Hematopoietic multipotent progenitor cell treated with erythropoietin and hydrocortisone succinate and interleukin-3 and kit ligand, for 15 days (in vitro differentiated cells): Measurements from ENCODE around the gene OSBPL2.

Source experiments
- DNase-seq: peaks from one replicate; pipeline ENCODE4 v3.0.0-alpha.2; 2015; ENCODE audit warnings: low spot score

Gene OSBPL2

GRCh38 chr20:62313460-62314338 is 75.4 kb downstream of the OSBPL2 start:
- no peak for DNase-seq

DNA sequence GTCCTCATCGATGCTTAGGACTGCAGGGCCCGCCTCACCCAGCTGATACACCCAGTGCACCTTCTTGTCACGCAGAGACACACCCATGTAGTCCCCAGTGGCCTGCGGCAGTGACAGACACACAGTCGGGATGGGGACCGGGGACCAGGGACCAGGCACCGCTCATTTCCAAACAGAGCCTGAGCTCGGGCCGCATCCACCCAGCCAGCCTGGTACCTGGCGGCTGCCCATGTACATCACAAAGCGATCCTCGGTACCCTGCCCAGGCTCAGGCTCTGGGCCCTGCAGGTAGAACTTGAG is 76.0 kb downstream of the OSBPL2 start:
- no peak for DNase-seq

DNA sequence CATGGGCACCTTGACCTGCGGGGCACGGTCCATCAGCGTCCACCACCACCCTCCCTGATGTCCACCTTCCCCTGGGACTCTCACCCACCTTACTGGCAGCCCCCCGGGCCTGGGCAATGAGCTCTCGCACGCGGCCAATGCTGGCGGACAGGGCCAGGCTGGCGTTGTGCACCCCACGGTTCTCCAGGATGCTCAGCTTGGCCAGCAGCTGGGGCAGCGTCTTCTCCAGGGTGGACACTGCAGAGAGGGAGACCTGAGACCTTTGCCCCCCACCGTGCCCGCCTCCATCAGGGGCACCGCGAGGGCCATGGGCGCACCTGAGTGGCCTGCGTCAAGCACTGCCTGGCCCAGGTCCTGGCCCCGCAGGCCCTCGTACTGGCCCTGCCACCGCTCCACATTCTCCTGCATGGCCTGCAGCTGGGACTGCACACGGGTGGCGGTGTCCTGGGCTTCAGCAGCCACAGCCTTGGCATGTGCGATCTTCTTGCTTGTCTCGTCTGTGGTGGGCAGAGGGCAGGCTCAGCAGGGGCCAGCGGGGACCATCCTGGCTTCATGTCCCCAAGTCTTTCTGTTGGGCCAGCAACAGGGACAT is 76.5 kb downstream of the OSBPL2 start:
- no peak for DNase-seq

GRCh38 chr20:62315773-62316172 is 77.5 kb downstream of the OSBPL2 start:
- no peak for DNase-seq

- no peak for DNase-seq
These were observed 78.2 kb downstream of the OSBPL2 start for GRCh38 chr20:62316331-62317166.

- no peak for DNase-seq
These were observed 78.9 kb downstream of the OSBPL2 start for GRCh38 chr20:62317167-62317655.

DNA sequence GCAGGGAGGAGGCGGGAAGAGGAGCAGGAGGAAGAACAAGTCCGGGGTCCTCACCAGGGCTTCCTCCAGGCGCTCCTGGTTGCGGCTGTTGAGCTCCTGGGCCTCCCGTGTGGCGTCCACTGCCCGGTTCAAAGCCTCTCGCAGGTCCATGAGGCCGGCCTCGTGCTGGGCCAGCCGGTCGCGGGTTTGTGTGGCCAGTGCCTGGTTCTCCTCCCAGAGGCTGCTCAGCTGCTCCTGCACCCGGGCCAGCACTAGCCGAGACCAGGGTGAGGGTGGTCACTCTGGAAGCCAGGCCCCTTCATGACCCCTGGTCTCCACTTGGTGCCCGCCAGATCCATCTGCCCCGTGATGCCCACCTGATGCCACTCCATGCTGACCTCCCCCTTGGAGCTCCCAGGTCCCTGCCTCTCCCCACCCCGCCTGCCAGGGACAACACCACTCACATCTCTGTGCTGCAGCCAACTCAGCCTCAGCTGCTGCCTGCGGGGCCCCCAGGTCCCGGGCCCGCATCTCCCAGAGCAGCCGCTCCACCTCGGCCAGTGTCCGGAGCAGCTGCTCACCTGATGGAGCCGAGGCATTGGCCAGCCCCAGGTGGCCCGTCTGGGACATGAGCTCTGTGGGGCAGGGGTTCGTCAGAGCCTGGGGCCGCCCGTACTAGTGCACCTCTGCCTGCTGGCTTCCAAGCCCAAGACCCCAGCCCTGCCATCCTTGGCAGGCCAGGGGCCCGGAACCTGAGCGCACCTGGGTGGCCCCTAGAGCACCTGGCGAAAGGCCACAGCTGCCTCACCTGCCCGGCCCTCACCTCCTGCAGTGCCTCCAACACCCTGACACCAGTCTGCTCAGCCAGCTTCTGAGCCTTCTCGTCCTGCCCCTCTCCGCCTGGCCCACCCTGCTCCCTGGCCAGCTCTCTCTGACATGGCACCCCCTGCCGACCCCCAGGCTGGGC is 80.4 kb downstream of the OSBPL2 start:
- no peak for DNase-seq

GRCh38 chr20:62319346-62319909 is 81.1 kb downstream of the OSBPL2 start:
- DNase-seq, result no peak

- DNase-seq, result no peak
These were observed 82.4 kb downstream of the OSBPL2 start for GRCh38 chr20:62320581-62321354.

GRCh38 chr20:62321521-62321948 is 83.2 kb downstream of the OSBPL2 start:
- peak; percentile 18 for DNase-seq

DNA sequence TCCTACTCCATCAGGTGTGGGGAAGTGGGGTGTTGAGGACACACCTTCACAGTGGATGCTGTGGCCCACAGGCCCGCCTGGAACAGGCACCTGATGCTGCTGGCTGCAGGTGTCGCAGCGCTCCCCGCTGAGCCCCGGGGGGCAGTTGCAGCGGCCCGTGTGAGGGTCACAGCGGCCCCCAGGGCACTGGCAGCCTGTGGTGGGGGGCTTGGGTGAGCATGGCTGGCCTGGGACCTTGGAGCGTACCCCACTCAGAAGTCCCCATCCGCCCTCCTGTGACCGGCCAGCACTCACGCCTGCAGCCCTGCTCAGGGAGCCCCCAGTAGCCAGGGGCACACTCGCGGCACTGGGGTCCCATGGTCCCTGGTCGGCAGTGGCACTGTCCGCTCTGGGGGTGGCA is 83.7 kb downstream of the OSBPL2 start:
- no peak for DNase-seq

GRCh38 chr20:62322492-62323041 is 84.2 kb downstream of the OSBPL2 start:
- DNase-seq, result no peak

GRCh38 chr20:62323146-62323979 is 85.0 kb downstream of the OSBPL2 start:
- DNase-seq, result no peak

GRCh38 chr20:62323980-62324906 is 85.9 kb downstream of the OSBPL2 start:
- no peak for DNase-seq

- no peak for DNase-seq
These were observed 87.0 kb downstream of the OSBPL2 start for GRCh38 chr20:62325172-62325905.

DNA sequence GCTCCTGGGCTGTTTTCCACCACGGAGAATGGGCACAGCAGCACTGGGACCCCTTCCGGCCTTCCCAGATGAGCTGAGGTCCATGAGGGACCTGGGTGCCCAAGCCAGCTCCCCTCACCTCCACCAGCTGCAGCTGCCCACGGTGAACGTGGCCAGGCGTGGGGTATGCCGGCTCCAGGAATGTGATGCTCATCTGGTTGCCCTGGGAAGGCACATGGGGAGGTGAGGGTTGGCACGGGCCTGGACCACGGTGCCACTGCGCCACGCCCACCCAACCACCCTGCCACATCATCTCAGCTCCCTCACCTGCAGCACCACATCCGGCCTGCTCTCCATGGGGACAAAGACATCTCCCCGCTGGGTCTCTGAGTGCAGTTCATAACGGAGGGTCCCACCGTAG is 88.2 kb downstream of the OSBPL2 start:
- DNase-seq, result no peak

DNA sequence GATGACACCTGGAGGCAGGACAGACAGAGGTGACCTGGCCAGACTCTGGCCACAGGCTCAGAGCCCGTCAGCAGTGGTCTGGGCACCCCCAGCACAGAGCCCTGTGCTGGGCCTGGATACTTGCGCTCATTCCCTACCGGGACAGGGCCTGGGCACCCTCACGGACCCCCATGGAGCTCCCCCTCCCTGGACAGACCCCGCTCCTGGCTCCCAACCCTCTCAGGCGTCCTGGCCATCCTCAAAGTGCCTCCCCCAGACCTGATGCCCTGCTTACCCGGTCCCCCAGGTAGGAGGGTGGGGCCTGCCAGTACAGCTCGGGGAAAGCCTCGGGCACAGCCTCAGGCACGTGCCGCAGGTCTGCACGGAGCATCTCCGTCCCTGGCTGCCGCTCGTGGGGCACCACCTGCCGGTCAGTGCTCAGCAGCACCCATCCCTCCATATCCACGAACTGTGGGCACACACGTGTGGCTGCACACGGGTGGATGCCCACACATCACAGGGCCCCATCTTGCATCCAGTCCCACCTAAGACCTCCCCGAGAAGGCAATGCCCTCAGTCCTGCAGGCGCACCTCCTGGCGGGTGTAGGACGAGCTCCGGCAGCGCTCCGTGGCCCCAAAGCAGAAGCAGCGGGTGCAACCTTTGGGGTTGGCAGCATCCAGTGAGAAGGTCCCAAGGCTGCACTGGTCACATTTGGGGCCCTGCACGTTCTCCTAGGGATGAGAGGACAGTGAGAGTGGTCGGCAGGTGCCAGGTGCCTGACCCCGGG is 88.8 kb downstream of the OSBPL2 start:
- DNase-seq, result no peak
